HG03571 (cell line): ENCODE data around the gene FAM118B.
"Not testable (repeated sequence)": the region's sequence is repeated elsewhere in the genome, so short reads cannot be mapped to it uniquely, and the experiment has no call there.

Experiments used
- ATAC-seq: cut with Tn5 transposase; IDR thresholded peaks from one replicate; pipeline ENCODE4 v1.9.1; 2021; ENCODE audit not compliant: unreplicated experiment

The FAM118B gene

GRCh38 chr11:126308771-126309170 is 97.2 kb downstream of the FAM118B start:
- ATAC-seq: not testable (repeated sequence)

DNA sequence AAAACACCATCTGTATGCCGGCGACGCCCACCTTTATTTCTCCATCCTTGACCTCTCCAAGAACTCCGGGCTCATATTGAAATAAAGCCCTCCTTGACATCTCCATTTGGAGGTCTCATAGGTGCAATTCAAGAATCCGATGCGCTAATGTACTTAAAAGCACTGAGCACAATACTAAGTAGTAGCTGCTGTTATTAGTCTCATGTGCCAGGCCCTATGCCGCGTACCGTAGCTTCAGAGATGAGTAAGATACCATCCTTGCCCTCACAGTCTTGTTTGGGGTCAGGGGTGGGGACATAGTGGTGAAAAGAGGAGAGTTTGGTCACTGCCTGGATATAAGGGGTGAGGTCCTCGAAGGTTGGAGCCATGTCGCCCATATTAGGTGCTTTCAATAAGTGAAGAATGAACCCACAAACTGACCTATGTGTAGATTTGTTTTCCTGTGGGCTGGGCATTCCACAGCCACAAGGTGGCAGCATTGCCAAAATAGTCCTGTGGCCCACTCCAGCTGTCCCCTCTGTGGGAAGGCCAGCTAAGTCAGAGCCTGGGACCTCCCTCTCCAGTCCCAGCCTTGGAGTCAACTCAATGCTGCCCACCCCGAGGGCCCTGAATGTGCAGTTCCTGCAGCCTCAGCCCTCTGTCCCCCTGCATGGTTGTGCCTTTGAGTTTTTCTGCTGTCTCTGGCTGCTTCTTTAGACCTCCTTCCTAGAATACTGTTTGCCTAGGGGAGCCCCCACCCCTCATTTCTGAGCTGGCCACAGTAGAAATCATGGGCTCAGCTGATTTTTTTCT is 98.8 kb downstream of the FAM118B start:
- ATAC-seq: peak; percentile 38

GRCh38 chr11:126310992-126311310 is 99.4 kb downstream of the FAM118B start:
- no peak for ATAC-seq

GRCh38 chr11:126311401-126312291 is 100.1 kb downstream of the FAM118B start:
- ATAC-seq: peak; percentile 84
